Endothelial cell of umbilical vein (primary cell): Measurements from ENCODE around the gene CRY1. TPM values are rescaled to one million over a fixed set of nuclear protein-coding genes. Genes with fewer than 3 reads are reported as not detected.

Experiments used
- BruUV-seq: library from RNA; stranded (reverse); fragments of 400-500 nt; replicated peaks from 2 replicates; lab custom pipeline; 2021; lab: Mats Ljungman, UMichigan
- CTCF ChIA-PET: fragments of 300-600, 350-600 bp; sonication (Branson Sonifier 250); formaldehyde crosslinking; loops from one replicate; lab custom pipeline; 2021; ENCODE audit warnings: antibody characterized with exemption, inconsistent platforms; lab: Charles Lee
- POLR2A ChIA-PET: fragments of 300-600, 350-600 bp; sonication (Branson Sonifier 250); formaldehyde crosslinking; loops from one replicate; lab custom pipeline; 2021; ENCODE audit warnings: antibody characterized with exemption, inconsistent platforms; lab: Charles Lee
- DNase-seq: peaks from one replicate; pipeline ENCODE4 v3.0.0-alpha.2; 2011; ENCODE audit warnings: low read depth, low spot score
- FAIRE-seq: peaks from 2 replicates; lab custom pipeline; 2011; peaks lifted over from hg19 to GRCh38; lab: Jason Lieb, UNC
- H2AFZ ChIP-seq: 2 replicates; pipeline ENCODE4 v1.6.0; 2012; ENCODE audit warnings: low read depth, low read length, control low read depth, inconsistent platforms
- H3K27ac ChIP-seq: 2 replicates; pipeline ENCODE4 v1.5.1; 2011; ENCODE audit warnings: low read depth, mild to moderate bottlenecking, control low read depth, low read length, moderate library complexity; ENCODE audit not compliant: insufficient read depth
- H3K27me3 ChIP-seq, 2 experiments: 2 replicates each; pipeline versions ENCODE4 v1.6.0 to v1.6.1; 2011; ENCODE audit warnings: low read length in 2 of 2, mixed read lengths in 1 of 2; ENCODE audit not compliant: control insufficient read depth in 2 of 2, insufficient read depth in 2 of 2
- H3K36me3 ChIP-seq, 2 experiments: 2 replicates in 1 of 2; 3 replicates in 1 of 2; pipeline ENCODE4 v1.5.1; 2011; ENCODE audit warnings: low read length in 2 of 2, mild to moderate bottlenecking in 1 of 2, moderate library complexity in 1 of 2; ENCODE audit not compliant: control insufficient read depth in 2 of 2, insufficient read depth in 2 of 2; ENCODE audit errors: extremely low read depth in 1 of 2
- H3K4me1 ChIP-seq: 3 replicates; pipeline ENCODE4 v1.5.1; 2011; ENCODE audit warnings: mild to moderate bottlenecking, low read length; ENCODE audit not compliant: control insufficient read depth, insufficient read depth; ENCODE audit errors: extremely low read depth
- H3K4me2 ChIP-seq: 2 replicates; pipeline ENCODE4 v1.6.1; 2011; ENCODE audit warnings: low read length, control low read depth, mixed read lengths; ENCODE audit not compliant: insufficient read depth
- H3K4me3 ChIP-seq, 3 experiments: fragments of 200-600 bp in 1 of 3; sonication (generic), shearing (Covaris generic) in 1 of 3; replicated peaks in 1 of 3; 2 replicates each; pipeline ENCODE4 v1.5.1; 2011 to 2016; ENCODE audit warnings: control low read depth in 3 of 3, low read length in 3 of 3, mild to moderate bottlenecking in 2 of 3, inconsistent platforms in 1 of 3, low read depth in 1 of 3, moderate library complexity in 1 of 3; ENCODE audit not compliant: insufficient read depth in 1 of 3
- H3K79me2 ChIP-seq: 2 replicates; pipeline ENCODE4 v1.6.0; 2012; ENCODE audit warnings: low read length, inconsistent platforms; ENCODE audit not compliant: control insufficient read depth, insufficient read depth
- H3K9ac ChIP-seq: replicated peaks from 2 replicates; pipeline ENCODE3; 2011; ENCODE audit warnings: low read length, control low read depth; ENCODE audit not compliant: insufficient read depth; ENCODE audit errors: extremely low read depth
- H3K9me1 ChIP-seq: replicated peaks from 3 replicates; pipeline ENCODE4 v1.6.0; 2011; ENCODE audit warnings: mild to moderate bottlenecking, low read length; ENCODE audit not compliant: control insufficient read depth, insufficient read depth; ENCODE audit errors: extremely low read depth
- H3K9me3 ChIP-seq: replicated peaks from 2 replicates; pipeline ENCODE4 v1.5.1; 2012; ENCODE audit warnings: low read length, inconsistent platforms; ENCODE audit not compliant: control insufficient read depth, insufficient read depth
- H4K20me1 ChIP-seq: replicated peaks from 2 replicates; pipeline ENCODE3; 2011; ENCODE audit warnings: mild to moderate bottlenecking, low read length; ENCODE audit not compliant: control insufficient read depth, insufficient read depth; ENCODE audit errors: extremely low read depth
- CTCF ChIP-seq, 2 donors: IDR thresholded peaks; 1 replicate in 1 of 2; 2 replicates in 1 of 2; pipeline ENCODE4 v1.5.1; 2011; ENCODE audit warnings: low read length in 2 of 2, mild to moderate bottlenecking in 2 of 2, moderate library complexity in 2 of 2, control low read depth in 1 of 2, inconsistent platforms in 1 of 2, low read depth in 1 of 2; ENCODE audit not compliant: insufficient read depth in 1 of 2; ENCODE audit errors: extremely low read depth in 1 of 2
- EZH2 ChIP-seq: IDR thresholded peaks from 2 replicates; pipeline ENCODE4 v1.6.1; 2012; ENCODE audit warnings: borderline replicate concordance, low read depth, mild to moderate bottlenecking, moderate library complexity, low read length, inconsistent platforms; ENCODE audit not compliant: severe bottlenecking
- FOS ChIP-seq: IDR thresholded peaks from 2 replicates; pipeline ENCODE4 v1.6.1; 2011; ENCODE audit warnings: mild to moderate bottlenecking, low read length, moderate library complexity, borderline replicate concordance; ENCODE audit not compliant: insufficient read depth
- GATA2 ChIP-seq: IDR thresholded peaks from 2 replicates; pipeline ENCODE4 v1.7.0; 2011; ENCODE audit warnings: low read depth, mild to moderate bottlenecking, moderate library complexity, mixed read lengths, low read length; ENCODE audit not compliant: insufficient read length, insufficient read depth
- JUN ChIP-seq: IDR thresholded peaks from 2 replicates; pipeline ENCODE4 v1.6.1; 2011; ENCODE audit warnings: borderline replicate concordance, low read depth; ENCODE audit not compliant: insufficient read length, insufficient read depth
- MAX ChIP-seq: IDR thresholded peaks from 2 replicates; pipeline ENCODE4 v1.6.1; 2011; ENCODE audit not compliant: insufficient read depth, insufficient read length
- MYC ChIP-seq: IDR thresholded peaks from one replicate; pipeline ENCODE4 v1.6.1; 2011; ENCODE audit warnings: mild to moderate bottlenecking, low read depth, low read length
- POLR2A ChIP-seq: IDR thresholded peaks from 2 replicates; pipeline ENCODE4 v1.6.1; 2012; ENCODE audit warnings: low read depth, mild to moderate bottlenecking, control low read depth, low read length
- POLR2AphosphoS5 ChIP-seq: IDR thresholded peaks from 2 replicates; pipeline ENCODE4 v1.6.1; 2012; ENCODE audit warnings: low read depth, mild to moderate bottlenecking, control low read depth, low read length, moderate library complexity; ENCODE audit not compliant: insufficient read depth
- dilution Hi-C: fragments of 300-500 bp; cut with MboI; formaldehyde crosslinking; loops from one replicate; pipeline ENCODE4 v1.15.0; 2019; ENCODE audit warnings: low sequenced_read_pairs; ENCODE audit not compliant: extremely low pct_ligation_motif_present
- intact Hi-C: fragments of 100-400 bp; cut with micrococcal nuclease; formaldehyde crosslinking; loops from one replicate; pipeline ENCODE4 v1.10.0; 2022
- polyA plus RNA-seq, 4 experiments: library from polyadenylated mRNA; depleted of rRNA in 3 of 4; stranded (reverse) in 3 of 4; unstranded in 1 of 4; fragments of >200 nt; gene quantifications; 2 replicates each; pipeline versions ENCODE4 v1.2.1 to v1.2.3, GENCODE V29; 2011 to 2012; ENCODE audit warnings: missing spikeins in 1 of 4
- total RNA-seq: library from RNA; stranded (reverse); gene quantifications from 2 replicates; pipeline ENCODE4 v1.2.3, GENCODE V29; 2021

CRY1 gene
- total and polyA plus RNA-seq, 2 donors (not counting 3 experiments of a cell fraction or from before 2014, with no cell fraction given) = 11.4 to 21.0 TPM

- Histone ChIP-seq H3K27ac (no peak overlapping the region), H3K4me3 (no peak overlapping the region), H3K9me1 (no peaks in the 10 kb centered on the region), H3K9ac (no peak overlapping the region), H2AFZ (no peak overlapping the region), H3K4me1 (no peaks in the 10 kb centered on the region), H3K9me3 (no peaks in the 10 kb centered on the region), H3K79me2 (peaks cover 5% of the 10 kb centered on the region), H4K20me1 (no peaks in the 10 kb centered on the region), H3K4me2 (no peak overlapping the region), H3K27me3 (no peaks in the 10 kb centered on the region), H3K36me3 (no peaks in the 10 kb centered on the region)
- TF ChIP-seq CTCF (IDR thresholded peaks at IDR 0.05; ENCODE audit: extremely low read depth in 1 of 2, insufficient read depth in 1 of 2, low read depth in 1 of 2, low read length in 2 of 2) (no peak), POLR2AphosphoS5 (no peak), EZH2 (no peak), JUN (no peak), POLR2A (no peak), MAX (no peak), FOS (no peak), GATA2 (no peak), MYC (no peak)
- DNase-seq (no peak), FAIRE-seq (no peak)
- CTCF ChIA-PET = no interaction called here
- POLR2A ChIA-PET = no interaction called here
- dilution Hi-C loops = no loop called here
- intact Hi-C loops = no loop called here
- BruUV-seq = no TSS peak
Measured at GRCh38 chr12:107064243-107064642, 29.1 kb downstream of the CRY1 start.
